Vagina (tissue), 2 donors: ENCODE data around the gene KCNMB3.
"Not testable (repeated sequence)": the region's sequence is repeated elsewhere in the genome, so short reads cannot be mapped to it uniquely, and the experiment has no call there.

Source experiments
- CTCF ChIP-seq, 3 experiments: fragments of 450-650 bp in 2 of 3; fragments of 200-600 bp in 1 of 3; sonication (generic) in 1 of 3; IDR thresholded peaks; one replicate each; pipeline ENCODE4 v1.5.1; 2017 to 2019; ENCODE audit warnings: antibody characterized with exemption in 3 of 3, mild to moderate bottlenecking in 2 of 3, moderate library complexity in 2 of 3
- POLR2AphosphoS5 ChIP-seq, 2 donors: sonication (generic); formaldehyde crosslinking; IDR thresholded peaks; one replicate each; pipeline ENCODE4 v1.9.0; 2017; ENCODE audit warnings: antibody characterized with exemption in 2 of 2, mild to moderate bottlenecking in 2 of 2, low read depth in 1 of 2; ENCODE audit not compliant: insufficient read depth in 1 of 2

GRCh38 chr3:179257742-179258141, 6.8 kb upstream of the KCNMB3 start:
- not testable (repeated sequence) for TF ChIP-seq CTCF (IDR thresholded peaks at IDR 0.05); POLR2AphosphoS5 (IDR thresholded peaks at IDR 0.05; ENCODE audit: insufficient read depth in 1 of 2, low read depth in 1 of 2)
